ENCODE data around the gene KIF26B. TPM values are rescaled to one million over a fixed set of nuclear protein-coding genes. Genes with fewer than 3 reads are reported as not detected.

The KIF26B gene
- polyA plus RNA-seq, 1 of the 3 experiments (the other 2 are of a cell fraction): 2.6 TPM

- H4K20me1 ChIP-seq (ENCODE audit: insufficient read depth): no peaks in the 10 kb centered on the region
- no peaks in the 10 kb centered on the region for H3K79me2 ChIP-seq (ENCODE audit: insufficient read depth)
- WGBS (ENCODE audit: low lambda C conversion rate): 85% methylated on average over 6 of the region's 6 CpGs
- no peaks in the 10 kb centered on the region for H3K27me3 ChIP-seq (ENCODE audit: insufficient read depth)
- no peak overlapping the region for H2AFZ ChIP-seq (ENCODE audit: low read depth)
- H3K4me2 ChIP-seq: no peak overlapping the region
- H3K9me3 ChIP-seq: no peaks in the 10 kb centered on the region
- CTCF ChIA-PET: no interaction called here
- DNase-seq: no peak
- H3K4me3 ChIP-seq (ENCODE audit: low read depth in 2 of 2, low read length in 1 of 2): no peak overlapping the region
- no peaks in the 10 kb centered on the region for H3K36me3 ChIP-seq (replicated peaks in 1 of 2; ENCODE audit: control insufficient read depth in 1 of 2, insufficient read depth in 2 of 2, low read length in 1 of 2)
- H3K4me1 ChIP-seq (ENCODE audit: control insufficient read depth in 1 of 2, insufficient read depth in 2 of 2, low read depth in 1 of 2, low read length in 1 of 2): peaks cover 0 to 12% of the 10 kb centered on the region in 2 experiments; a peak in 1 of 4 replicates
- H3F3A ChIP-seq (replicated peaks; ENCODE audit: insufficient read depth): no peaks in the 10 kb centered on the region
- POLR2A ChIA-PET: no interaction called here
- TF ChIP-seq MEF2A (IDR thresholded peaks at IDR 0.05; ENCODE audit: borderline replicate concordance, low read depth) (no peak), EZH2phosphoT487 (IDR thresholded peaks at IDR 0.05; ENCODE audit: borderline replicate concordance, low read depth) (no peak), TAF1 (IDR thresholded peaks at IDR 0.05; ENCODE audit: borderline replicate concordance, low read depth, low read length) (no peak), ELF1 (IDR thresholded peaks at IDR 0.05) (no peak)
- H3K9ac ChIP-seq: no peak overlapping the region
- no peaks in the 10 kb centered on the region for H3K9me2 ChIP-seq
- H3K27ac ChIP-seq (ENCODE audit: low read depth in 2 of 2, low read length in 1 of 2): no peak overlapping the region
These were observed 321.3 kb downstream of the KIF26B start for GRCh38 chr1:245475961-245476516.

GRCh38 chr1:245477941-245478340, 323.2 kb downstream of the KIF26B start:
- Histone ChIP-seq H4K20me1 (ENCODE audit: insufficient read depth) (no peaks in the 10 kb centered on the region), H3K79me2 (ENCODE audit: insufficient read depth) (no peaks in the 10 kb centered on the region), H3F3A (replicated peaks; ENCODE audit: insufficient read depth) (no peaks in the 10 kb centered on the region), H3K9me3 (no peaks in the 10 kb centered on the region), H3K36me3 (replicated peaks in 1 of 2; ENCODE audit: control insufficient read depth in 1 of 2, insufficient read depth in 2 of 2, low read length in 1 of 2) (no peaks in the 10 kb centered on the region), H3K27me3 (ENCODE audit: insufficient read depth) (no peaks in the 10 kb centered on the region), H3K4me3 (ENCODE audit: low read depth in 2 of 2, low read length in 1 of 2) (no peak overlapping the region), H3K4me1 (ENCODE audit: control insufficient read depth in 1 of 2, insufficient read depth in 2 of 2, low read depth in 1 of 2, low read length in 1 of 2) (peaks cover 0 to 24% of the 10 kb centered on the region in 2 experiments; a peak in 1 of 4 replicates), H3K4me2 (no peak overlapping the region), H2AFZ (ENCODE audit: low read depth) (no peak overlapping the region), H3K9me2 (no peaks in the 10 kb centered on the region), H3K27ac (ENCODE audit: low read depth in 2 of 2, low read length in 1 of 2) (no peak overlapping the region), H3K9ac (no peak overlapping the region)
- 77% methylated on average over 8 of the region's 8 CpGs for WGBS (ENCODE audit: low lambda C conversion rate)
- no peak for DNase-seq
- ChIA-PET POLR2A (no interaction called here), CTCF (no interaction called here)
- no peak for TF ChIP-seq PBX3 (IDR thresholded peaks at IDR 0.05)
- TF ChIP-seq EP300 (IDR thresholded peaks at IDR 0.05; ENCODE audit: borderline replicate concordance in 1 of 2, low read depth in 1 of 2, low read length in 1 of 2): no peak
- TF ChIP-seq NRF1 (IDR thresholded peaks at IDR 0.05; ENCODE audit: low read depth, low read length): no peak
- TF ChIP-seq GATA2 (CRISPR knock-in tag; IDR thresholded peaks at IDR 0.05): no peak
- no peak for TF ChIP-seq REST (IDR thresholded peaks at IDR 0.05; ENCODE audit: low read depth, low read length)
- no peak for TF ChIP-seq POLR2AphosphoS5 (IDR thresholded peaks at IDR 0.05; ENCODE audit: low read depth, low read length)
- TF ChIP-seq EZH2phosphoT487 (IDR thresholded peaks at IDR 0.05; ENCODE audit: borderline replicate concordance, low read depth): no peak
- TF ChIP-seq RAD21 (IDR thresholded peaks at IDR 0.05; ENCODE audit: low read length): no peak
- TF ChIP-seq TAF1 (IDR thresholded peaks at IDR 0.05; ENCODE audit: borderline replicate concordance, low read depth, low read length): no peak
- TF ChIP-seq MXI1 (IDR thresholded peaks at IDR 0.05; ENCODE audit: low read depth, low read length): no peak
- no peak for TF ChIP-seq RXRA (IDR thresholded peaks at IDR 0.05; ENCODE audit: borderline replicate concordance, low read depth)
- TF ChIP-seq TEAD4 (IDR thresholded peaks at IDR 0.05; ENCODE audit: borderline replicate concordance, insufficient read depth): no peak
- no peak for TF ChIP-seq USF1 (IDR thresholded peaks at IDR 0.05; ENCODE audit: borderline replicate concordance, low read depth)
- no peak for TF ChIP-seq FOXM1 (IDR thresholded peaks at IDR 0.05; ENCODE audit: low read depth)
- TF ChIP-seq RCOR1 (IDR thresholded peaks at IDR 0.05; ENCODE audit: low read length): no peak
- no peak for TF ChIP-seq IRF3 (IDR thresholded peaks at IDR 0.05; ENCODE audit: low read depth, low read length)
- TF ChIP-seq ZBTB33 (IDR thresholded peaks at IDR 0.05; ENCODE audit: borderline replicate concordance, low read depth): no peak
- no peak for TF ChIP-seq ELF1 (IDR thresholded peaks at IDR 0.05)

All from SK-N-SH (cell line).